ENCODE data around the gene MAP2K5.

GRCh38 chr15:67824197-67824968, 281.9 kb downstream of the MAP2K5 start:
- TF ChIP-seq CTCF (IDR thresholded peaks at IDR 0.05), result no peak
- no peak for TF ChIP-seq ZFX (IDR thresholded peaks at IDR 0.05; ENCODE audit: borderline replicate concordance)
